GM12891 (cell line): ENCODE measurements around the gene POMC.

ENCODE experiments used
- POLR2A ChIP-seq: IDR thresholded peaks from 2 replicates; pipeline ENCODE4 v1.6.1; 2011; ENCODE audit warnings: low read depth, low read length, control low read depth
- POLR2AphosphoS5 ChIP-seq: IDR thresholded peaks from 2 replicates; pipeline ENCODE4 v1.6.1; 2011; ENCODE audit warnings: low read depth, low read length, control low read depth
- SPI1 ChIP-seq: IDR thresholded peaks from 2 replicates; pipeline ENCODE4 v1.6.1; 2011; ENCODE audit warnings: low read depth, low read length, control low read depth

GRCh38 chr2:25201265-25201664 is 32.9 kb upstream of the POMC start:
- TF ChIP-seq SPI1 (no peak), POLR2A (no peak), POLR2AphosphoS5 (no peak)
